ENCODE data around the gene BRD7.

DNA sequence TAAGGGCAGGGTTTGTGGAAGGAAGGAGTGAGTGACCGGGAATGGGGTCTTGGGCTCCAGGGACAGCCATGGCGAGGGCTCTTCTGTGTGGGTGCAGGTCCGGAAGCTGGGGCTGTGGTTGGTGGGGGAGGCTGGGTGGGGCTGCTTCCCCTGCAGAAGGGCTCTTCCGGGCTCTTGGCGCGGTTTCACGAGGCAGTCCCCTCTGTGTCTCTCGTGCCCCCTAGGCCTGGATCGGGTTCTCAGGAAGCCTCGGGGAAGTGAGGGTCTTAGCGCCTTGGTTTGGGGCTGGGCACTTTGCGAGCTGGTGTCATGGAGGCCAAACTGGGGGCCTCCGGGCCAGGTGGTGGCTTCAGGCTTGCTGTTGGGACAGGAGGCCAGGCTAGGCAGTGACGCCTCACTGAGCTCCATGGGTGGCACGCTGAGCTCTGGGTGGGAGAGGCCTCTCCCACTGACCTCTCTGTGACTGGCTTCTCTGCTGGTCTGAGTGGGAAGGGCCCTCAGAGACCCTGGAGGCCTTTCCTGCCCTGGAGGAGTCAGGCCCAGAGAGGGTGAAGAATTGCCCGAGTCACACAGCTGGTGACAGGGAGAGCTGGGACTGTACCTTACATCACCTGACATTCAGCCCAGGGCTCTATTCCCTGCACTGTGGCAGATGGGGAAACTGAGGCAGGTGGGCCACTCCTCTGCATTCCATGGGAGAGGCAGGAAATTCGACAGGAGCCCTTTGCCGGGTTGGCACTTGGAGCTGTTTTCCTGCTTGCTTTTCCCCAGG, 94.3 kb downstream of the BRD7 start:
- TF ChIP-seq, protein P1, sequence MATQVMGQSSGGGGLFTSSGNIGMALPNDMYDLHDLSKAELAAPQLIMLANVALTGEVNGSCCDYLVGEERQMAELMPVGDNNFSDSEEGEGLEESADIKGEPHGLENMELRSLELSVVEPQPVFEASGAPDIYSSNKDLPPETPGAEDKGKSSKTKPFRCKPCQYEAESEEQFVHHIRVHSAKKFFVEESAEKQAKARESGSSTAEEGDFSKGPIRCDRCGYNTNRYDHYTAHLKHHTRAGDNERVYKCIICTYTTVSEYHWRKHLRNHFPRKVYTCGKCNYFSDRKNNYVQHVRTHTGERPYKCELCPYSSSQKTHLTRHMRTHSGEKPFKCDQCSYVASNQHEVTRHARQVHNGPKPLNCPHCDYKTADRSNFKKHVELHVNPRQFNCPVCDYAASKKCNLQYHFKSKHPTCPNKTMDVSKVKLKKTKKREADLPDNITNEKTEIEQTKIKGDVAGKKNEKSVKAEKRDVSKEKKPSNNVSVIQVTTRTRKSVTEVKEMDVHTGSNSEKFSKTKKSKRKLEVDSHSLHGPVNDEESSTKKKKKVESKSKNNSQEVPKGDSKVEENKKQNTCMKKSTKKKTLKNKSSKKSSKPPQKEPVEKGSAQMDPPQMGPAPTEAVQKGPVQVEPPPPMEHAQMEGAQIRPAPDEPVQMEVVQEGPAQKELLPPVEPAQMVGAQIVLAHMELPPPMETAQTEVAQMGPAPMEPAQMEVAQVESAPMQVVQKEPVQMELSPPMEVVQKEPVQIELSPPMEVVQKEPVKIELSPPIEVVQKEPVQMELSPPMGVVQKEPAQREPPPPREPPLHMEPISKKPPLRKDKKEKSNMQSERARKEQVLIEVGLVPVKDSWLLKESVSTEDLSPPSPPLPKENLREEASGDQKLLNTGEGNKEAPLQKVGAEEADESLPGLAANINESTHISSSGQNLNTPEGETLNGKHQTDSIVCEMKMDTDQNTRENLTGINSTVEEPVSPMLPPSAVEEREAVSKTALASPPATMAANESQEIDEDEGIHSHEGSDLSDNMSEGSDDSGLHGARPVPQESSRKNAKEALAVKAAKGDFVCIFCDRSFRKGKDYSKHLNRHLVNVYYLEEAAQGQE (IDR thresholded peaks at IDR 0.05), result no peak
- TF ChIP-seq SP1 (IDR thresholded peaks at IDR 0.05) (no peak), JUND (IDR thresholded peaks at IDR 0.05) (no peak), YY1 (IDR thresholded peaks at IDR 0.05) (no peak), EGR1 (IDR thresholded peaks at IDR 0.05; ENCODE audit: low read depth in 2 of 2) (no peak), FOXA1 (IDR thresholded peaks at IDR 0.05) (no peak), TAF1 (conservative IDR thresholded peaks at IDR 0.05) (no peak), RAD21 (IDR thresholded peaks at IDR 0.05) (no peak), NR2F2 (IDR thresholded peaks at IDR 0.05) (no peak), HNF4G (IDR thresholded peaks at IDR 0.05) (no peak)
- TF ChIP-seq, protein P2, sequence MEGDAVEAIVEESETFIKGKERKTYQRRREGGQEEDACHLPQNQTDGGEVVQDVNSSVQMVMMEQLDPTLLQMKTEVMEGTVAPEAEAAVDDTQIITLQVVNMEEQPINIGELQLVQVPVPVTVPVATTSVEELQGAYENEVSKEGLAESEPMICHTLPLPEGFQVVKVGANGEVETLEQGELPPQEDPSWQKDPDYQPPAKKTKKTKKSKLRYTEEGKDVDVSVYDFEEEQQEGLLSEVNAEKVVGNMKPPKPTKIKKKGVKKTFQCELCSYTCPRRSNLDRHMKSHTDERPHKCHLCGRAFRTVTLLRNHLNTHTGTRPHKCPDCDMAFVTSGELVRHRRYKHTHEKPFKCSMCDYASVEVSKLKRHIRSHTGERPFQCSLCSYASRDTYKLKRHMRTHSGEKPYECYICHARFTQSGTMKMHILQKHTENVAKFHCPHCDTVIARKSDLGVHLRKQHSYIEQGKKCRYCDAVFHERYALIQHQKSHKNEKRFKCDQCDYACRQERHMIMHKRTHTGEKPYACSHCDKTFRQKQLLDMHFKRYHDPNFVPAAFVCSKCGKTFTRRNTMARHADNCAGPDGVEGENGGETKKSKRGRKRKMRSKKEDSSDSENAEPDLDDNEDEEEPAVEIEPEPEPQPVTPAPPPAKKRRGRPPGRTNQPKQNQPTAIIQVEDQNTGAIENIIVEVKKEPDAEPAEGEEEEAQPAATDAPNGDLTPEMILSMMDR (IDR thresholded peaks at IDR 0.05; ENCODE audit: low read depth, low read length, missing input control), result no peak
- TF ChIP-seq, protein P3, sequence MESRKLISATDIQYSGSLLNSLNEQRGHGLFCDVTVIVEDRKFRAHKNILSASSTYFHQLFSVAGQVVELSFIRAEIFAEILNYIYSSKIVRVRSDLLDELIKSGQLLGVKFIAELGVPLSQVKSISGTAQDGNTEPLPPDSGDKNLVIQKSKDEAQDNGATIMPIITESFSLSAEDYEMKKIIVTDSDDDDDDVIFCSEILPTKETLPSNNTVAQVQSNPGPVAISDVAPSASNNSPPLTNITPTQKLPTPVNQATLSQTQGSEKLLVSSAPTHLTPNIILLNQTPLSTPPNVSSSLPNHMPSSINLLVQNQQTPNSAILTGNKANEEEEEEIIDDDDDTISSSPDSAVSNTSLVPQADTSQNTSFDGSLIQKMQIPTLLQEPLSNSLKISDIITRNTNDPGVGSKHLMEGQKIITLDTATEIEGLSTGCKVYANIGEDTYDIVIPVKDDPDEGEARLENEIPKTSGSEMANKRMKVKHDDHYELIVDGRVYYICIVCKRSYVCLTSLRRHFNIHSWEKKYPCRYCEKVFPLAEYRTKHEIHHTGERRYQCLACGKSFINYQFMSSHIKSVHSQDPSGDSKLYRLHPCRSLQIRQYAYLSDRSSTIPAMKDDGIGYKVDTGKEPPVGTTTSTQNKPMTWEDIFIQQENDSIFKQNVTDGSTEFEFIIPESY (IDR thresholded peaks at IDR 0.05), result no peak
- TF ChIP-seq, protein P4, sequence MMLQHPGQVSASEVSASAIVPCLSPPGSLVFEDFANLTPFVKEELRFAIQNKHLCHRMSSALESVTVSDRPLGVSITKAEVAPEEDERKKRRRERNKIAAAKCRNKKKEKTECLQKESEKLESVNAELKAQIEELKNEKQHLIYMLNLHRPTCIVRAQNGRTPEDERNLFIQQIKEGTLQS (IDR thresholded peaks at IDR 0.05), result no peak

All from liver (tissue), 3 donors.